Activated naive CD8-positive, alpha-beta T cell treated with anti-CD3 and anti-CD28 coated beads for 36 hours (primary cell): ENCODE data around the gene DDIT4L. TPM values are rescaled to one million over a fixed set of nuclear protein-coding genes. Genes with fewer than 3 reads are reported as not detected.
"Not testable (repeated sequence)": the region's sequence is repeated elsewhere in the genome, so short reads cannot be mapped to it uniquely, and the experiment has no call there.

Source experiments
- DNase-seq: peaks from one replicate; pipeline ENCODE4 v3.0.0; 2021
- H3K27ac Mint-ChIP-seq: one replicate; pipeline ENCODE4 v1.8.0; 2022; ENCODE audit warnings: mild to moderate bottlenecking, moderate library complexity, mixed read lengths
- H3K27me3 Mint-ChIP-seq: one replicate; pipeline ENCODE4 v1.8.0; 2022; ENCODE audit warnings: mild to moderate bottlenecking, mixed read lengths
- H3K36me3 Mint-ChIP-seq: one replicate; pipeline ENCODE4 v1.8.0; 2021; ENCODE audit warnings: mild to moderate bottlenecking, mixed read lengths
- H3K4me1 Mint-ChIP-seq: one replicate; pipeline ENCODE4 v1.8.0; 2021; ENCODE audit warnings: mixed read lengths
- H3K4me3 Mint-ChIP-seq: one replicate; pipeline ENCODE4 v1.8.0; 2022; ENCODE audit warnings: mild to moderate bottlenecking, moderate library complexity, mixed read lengths
- H3K9me3 Mint-ChIP-seq: one replicate; pipeline ENCODE4 v1.8.0; 2022; ENCODE audit warnings: mixed read lengths
- total RNA-seq, 2 experiments: library from RNA; stranded (reverse); gene quantifications; one replicate each; pipeline ENCODE4 v1.2.3, GENCODE V29; 2021

The DDIT4L gene
- total RNA-seq: under 1 TPM in 1 of 2 experiments, not detected in 1; 0.34 TPM

- H3K27ac Mint-ChIP-seq: no peak within 1 kb of the TSS
- H3K27me3 Mint-ChIP-seq: peaks cover 51% of the 10 kb centered on the region
- H3K4me1 Mint-ChIP-seq: peaks cover 13% of the 10 kb centered on the region
- no peaks in the 10 kb centered on the region for H3K36me3 Mint-ChIP-seq
- H3K4me3 Mint-ChIP-seq: peak within 1 kb of the TSS; percentile 71
- H3K9me3 Mint-ChIP-seq: no peaks in the 10 kb centered on the region
- DNase-seq: no peak
Measured at GRCh38 chr4:100189820-100190642, at the start of gene DDIT4L. TSS of gene DDIT4L (minus strand) at chr4:100190468. CDS start at chr4:100189983, 485 bp downstream.

- Mint-ChIP-seq H3K4me1 (peaks cover 1% of the 10 kb centered on the region), H3K9me3 (no peaks in the 10 kb centered on the region), H3K4me3 (no peak overlapping the region), H3K36me3 (no peaks in the 10 kb centered on the region), H3K27ac (no peak overlapping the region), H3K27me3 (no peaks in the 10 kb centered on the region)
- DNase-seq: no peak
Measured at GRCh38 chr4:100240008-100240407, 49.7 kb upstream of the DDIT4L start.

GRCh38 chr4:100224721-100225120 lies 34.5 kb upstream of the DDIT4L start:
- peaks cover 4% of the 10 kb centered on the region for H3K36me3 Mint-ChIP-seq
- H3K4me1 Mint-ChIP-seq: no peaks in the 10 kb centered on the region
- H3K4me3 Mint-ChIP-seq: no peak overlapping the region
- peaks cover 24% of the 10 kb centered on the region for H3K27me3 Mint-ChIP-seq
- no peak overlapping the region for H3K27ac Mint-ChIP-seq
- no peak for DNase-seq
- peaks cover 22% of the 10 kb centered on the region for H3K9me3 Mint-ChIP-seq

- H3K27me3 Mint-ChIP-seq: peaks cover 28% of the 10 kb centered on the region
- H3K9me3 Mint-ChIP-seq: peaks cover 21% of the 10 kb centered on the region
- H3K27ac Mint-ChIP-seq: no peak overlapping the region
- H3K36me3 Mint-ChIP-seq: peaks cover 2% of the 10 kb centered on the region
- no peak overlapping the region for H3K4me3 Mint-ChIP-seq
- no peaks in the 10 kb centered on the region for H3K4me1 Mint-ChIP-seq
- DNase-seq: no peak
Measured at GRCh38 chr4:100224160-100224559, 33.9 kb upstream of the DDIT4L start.

GRCh38 chr4:100208964-100209363 lies 18.7 kb upstream of the DDIT4L start:
- no peak for DNase-seq
- Mint-ChIP-seq H3K4me3 (no peak overlapping the region), H3K27me3 (peaks cover 52% of the 10 kb centered on the region), H3K36me3 (no peaks in the 10 kb centered on the region), H3K27ac (no peak overlapping the region), H3K9me3 (no peaks in the 10 kb centered on the region), H3K4me1 (peaks cover 3% of the 10 kb centered on the region)

- H3K27ac Mint-ChIP-seq: no peak overlapping the region
- H3K36me3 Mint-ChIP-seq: no peaks in the 10 kb centered on the region
- DNase-seq: no peak
- H3K4me1 Mint-ChIP-seq: peaks cover 3% of the 10 kb centered on the region
- no peak overlapping the region for H3K4me3 Mint-ChIP-seq
- no peaks in the 10 kb centered on the region for H3K9me3 Mint-ChIP-seq
- peaks cover 48% of the 10 kb centered on the region for H3K27me3 Mint-ChIP-seq
Measured at GRCh38 chr4:100208459-100208858, 18.2 kb upstream of the DDIT4L start.

GRCh38 chr4:100206850-100207249 lies 16.6 kb upstream of the DDIT4L start:
- Mint-ChIP-seq H3K36me3 (no peaks in the 10 kb centered on the region), H3K9me3 (no peaks in the 10 kb centered on the region)
- no peak for DNase-seq

GRCh38 chr4:100198061-100198460 lies 7.8 kb upstream of the DDIT4L start:
- H3K4me1 Mint-ChIP-seq: no peaks in the 10 kb centered on the region
- no peak for DNase-seq
- peaks cover 5% of the 10 kb centered on the region for H3K27me3 Mint-ChIP-seq
- no peaks in the 10 kb centered on the region for H3K36me3 Mint-ChIP-seq
- no peak overlapping the region for H3K4me3 Mint-ChIP-seq
- H3K9me3 Mint-ChIP-seq: no peaks in the 10 kb centered on the region
- H3K27ac Mint-ChIP-seq: no peak overlapping the region

More at GRCh38 chr4:100206850-100207249, 16.6 kb upstream of the DDIT4L start:
- Mint-ChIP-seq H3K27ac (no peak overlapping the region), H3K4me1 (peaks cover 3% of the 10 kb centered on the region), H3K4me3 (no peak overlapping the region), H3K27me3 (peaks cover 37% of the 10 kb centered on the region)

- not testable (repeated sequence) for H3K36me3 Mint-ChIP-seq, H3K9me3 Mint-ChIP-seq, H3K27me3 Mint-ChIP-seq, H3K4me1 Mint-ChIP-seq, H3K4me3 Mint-ChIP-seq, DNase-seq, H3K27ac Mint-ChIP-seq
Measured at GRCh38 chr4:100196388-100197071, 6.3 kb upstream of the DDIT4L start.

GRCh38 chr4:100190643-100191600 lies 654 bp upstream of the DDIT4L start:
- H3K4me1 Mint-ChIP-seq: peaks cover 13% of the 10 kb centered on the region
- H3K27ac Mint-ChIP-seq: no peak overlapping the region
- H3K27me3 Mint-ChIP-seq: peaks cover 50% of the 10 kb centered on the region
- peak overlapping the region; percentile 70 for H3K4me3 Mint-ChIP-seq
- H3K9me3 Mint-ChIP-seq: no peaks in the 10 kb centered on the region
- no peak for DNase-seq
- H3K36me3 Mint-ChIP-seq: no peaks in the 10 kb centered on the region

- no peak overlapping the region for H3K4me3 Mint-ChIP-seq
- DNase-seq: no peak
- H3K27me3 Mint-ChIP-seq: peaks cover 57% of the 10 kb centered on the region
Measured at GRCh38 chr4:100188829-100189228, 1.4 kb downstream of the DDIT4L start.

GRCh38 chr4:100187781-100188180 lies 2.5 kb downstream of the DDIT4L start:
- Mint-ChIP-seq H3K36me3 (no peaks in the 10 kb centered on the region), H3K9me3 (no peaks in the 10 kb centered on the region), H3K4me3 (no peak overlapping the region), H3K4me1 (peaks cover 13% of the 10 kb centered on the region), H3K27ac (no peak overlapping the region), H3K27me3 (peaks cover 57% of the 10 kb centered on the region)
- no peak for DNase-seq

More at GRCh38 chr4:100188829-100189228, 1.4 kb downstream of the DDIT4L start:
- H3K4me1 Mint-ChIP-seq: peaks cover 13% of the 10 kb centered on the region
- H3K36me3 Mint-ChIP-seq: no peaks in the 10 kb centered on the region
- no peak overlapping the region for H3K27ac Mint-ChIP-seq
- no peaks in the 10 kb centered on the region for H3K9me3 Mint-ChIP-seq

GRCh38 chr4:100184787-100185186 lies 5.5 kb downstream of the DDIT4L start:
- Mint-ChIP-seq H3K4me3 (no peak overlapping the region), H3K27me3 (peaks cover 43% of the 10 kb centered on the region), H3K27ac (no peak overlapping the region), H3K36me3 (no peaks in the 10 kb centered on the region), H3K9me3 (no peaks in the 10 kb centered on the region), H3K4me1 (peaks cover 5% of the 10 kb centered on the region)
- no peak for DNase-seq

- Mint-ChIP-seq H3K27me3 (peaks cover 4% of the 10 kb centered on the region), H3K9me3 (no peaks in the 10 kb centered on the region), H3K4me1 (peaks cover 2% of the 10 kb centered on the region), H3K4me3 (no peak overlapping the region), H3K36me3 (no peaks in the 10 kb centered on the region), H3K27ac (no peak overlapping the region)
- no peak for DNase-seq
Measured at GRCh38 chr4:100177855-100178254, 12.4 kb downstream of the DDIT4L start.

GRCh38 chr4:100177126-100177525 lies 13.1 kb downstream of the DDIT4L start:
- Mint-ChIP-seq H3K36me3 (no peaks in the 10 kb centered on the region), H3K4me3 (no peak overlapping the region), H3K9me3 (no peaks in the 10 kb centered on the region), H3K4me1 (peaks cover 2% of the 10 kb centered on the region), H3K27ac (no peak overlapping the region), H3K27me3 (peaks cover under 1% of the 10 kb centered on the region)
- no peak for DNase-seq
